NCI-H82 (cell line): ENCODE data around the gene BEGAIN.

Experiments used
- DNase-seq: peaks from one replicate; lab custom pipeline; 2025; lab: John Stamatoyannopoulos, UW

The BEGAIN gene

GRCh38 chr14:100601064-100601463 is 13.8 kb upstream of the BEGAIN start:
- DNase-seq, result no peak

DNA sequence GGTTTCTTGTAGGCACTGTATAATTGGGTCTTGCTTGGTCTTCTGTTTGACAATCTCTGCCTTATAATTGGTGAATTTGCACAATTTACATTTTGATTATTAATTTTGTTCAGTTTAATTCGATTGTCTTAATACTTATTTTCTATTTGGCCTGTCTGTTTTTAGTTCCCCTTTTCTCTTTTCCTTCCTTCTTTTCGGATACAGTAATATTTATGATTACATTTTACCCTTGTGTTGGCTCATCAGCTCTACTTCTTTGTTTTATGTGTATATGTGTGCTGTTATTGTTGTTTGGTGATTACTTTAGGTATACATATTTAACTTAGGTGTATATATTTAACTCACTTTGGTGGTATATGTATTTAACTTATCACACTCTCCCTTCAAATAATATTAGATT is 12.8 kb upstream of the BEGAIN start:
- DNase-seq, result no peak

- DNase-seq, result no peak
These were observed 7.4 kb upstream of the BEGAIN start for GRCh38 chr14:100594625-100594951.

DNA sequence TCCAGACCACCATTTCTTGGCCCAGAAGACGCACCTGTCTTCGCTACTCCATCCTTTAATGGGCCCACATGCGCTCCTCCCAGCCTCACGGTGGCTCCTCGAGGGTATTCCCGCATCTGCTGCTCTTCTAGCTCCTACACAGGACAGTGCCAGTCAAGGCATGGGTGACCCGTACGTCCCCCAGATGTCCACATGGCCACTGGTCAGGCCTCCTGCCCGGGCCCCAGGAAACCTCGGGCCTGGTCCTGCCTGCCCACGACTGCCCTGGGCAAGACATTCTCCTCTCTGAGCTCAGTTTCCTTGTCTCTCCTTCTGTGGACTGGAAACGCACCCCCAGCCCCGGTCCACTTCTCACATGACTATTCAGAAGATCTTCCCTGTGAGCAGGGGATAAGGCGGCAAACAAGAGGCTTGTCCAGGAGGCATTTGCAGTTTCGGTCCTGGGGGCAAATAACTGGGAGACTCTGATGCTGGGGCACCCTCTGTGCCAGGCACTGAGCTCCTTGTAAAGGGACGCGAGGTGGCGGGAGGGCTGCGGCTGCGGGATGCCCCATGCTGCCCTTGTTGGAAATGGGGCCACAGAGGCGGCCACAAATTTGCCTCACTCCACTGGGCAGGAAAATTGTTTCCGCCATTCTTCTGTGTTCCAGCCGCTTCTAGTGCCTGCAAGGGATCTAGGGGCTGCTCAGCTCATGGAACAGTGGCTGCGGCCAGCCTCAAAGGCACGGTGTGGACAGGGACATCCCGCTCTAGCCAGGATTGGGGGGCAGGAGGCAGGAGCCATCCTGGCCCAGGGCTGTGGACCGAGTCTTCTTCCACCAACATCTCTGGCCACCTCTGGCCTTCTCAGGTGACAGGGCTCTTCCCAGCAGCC is 6.8 kb upstream of the BEGAIN start:
- DNase-seq, result no peak

DNA sequence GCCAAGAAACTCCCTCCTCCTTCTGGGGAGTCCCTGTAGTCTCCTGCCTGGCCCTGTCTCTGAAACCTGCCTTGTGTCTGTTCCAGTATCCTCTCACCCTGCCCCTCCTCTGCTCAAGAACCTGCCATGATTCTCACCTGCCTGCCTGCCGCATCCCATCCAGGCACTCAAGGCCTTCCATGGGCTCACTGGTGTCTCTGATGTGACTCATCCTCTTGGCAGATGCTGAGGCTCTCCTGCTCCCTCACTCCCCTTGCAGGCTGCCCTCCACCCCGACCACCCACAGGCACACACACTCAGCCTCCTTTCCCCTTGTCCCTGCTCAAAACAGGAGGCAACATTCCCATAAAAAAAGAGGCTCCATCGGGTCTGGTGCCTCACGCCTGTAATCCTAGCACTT is 5.8 kb upstream of the BEGAIN start:
- DNase-seq, result no peak

DNA sequence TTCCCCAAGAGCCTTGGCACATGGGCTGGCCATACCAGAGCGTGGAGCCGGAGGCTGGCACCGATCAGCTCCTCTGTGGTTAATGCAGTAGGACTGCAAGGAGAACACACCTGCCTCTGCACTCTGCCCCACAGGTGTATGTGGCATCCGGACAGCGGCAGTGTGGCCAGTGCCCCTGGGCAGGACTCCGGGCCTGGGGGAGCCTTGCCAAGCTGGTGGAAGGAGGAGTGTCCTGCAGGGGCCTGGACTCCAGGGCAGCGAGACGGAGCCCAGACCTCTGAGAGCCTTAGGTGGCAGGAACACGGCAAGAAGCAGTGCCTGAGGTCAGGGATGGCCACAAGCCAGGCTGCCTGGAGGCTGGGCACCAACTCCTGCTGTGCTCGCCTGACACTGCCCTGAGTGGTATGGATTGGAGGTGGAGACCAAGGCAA is 5.3 kb upstream of the BEGAIN start:
- DNase-seq, result no peak

DNA sequence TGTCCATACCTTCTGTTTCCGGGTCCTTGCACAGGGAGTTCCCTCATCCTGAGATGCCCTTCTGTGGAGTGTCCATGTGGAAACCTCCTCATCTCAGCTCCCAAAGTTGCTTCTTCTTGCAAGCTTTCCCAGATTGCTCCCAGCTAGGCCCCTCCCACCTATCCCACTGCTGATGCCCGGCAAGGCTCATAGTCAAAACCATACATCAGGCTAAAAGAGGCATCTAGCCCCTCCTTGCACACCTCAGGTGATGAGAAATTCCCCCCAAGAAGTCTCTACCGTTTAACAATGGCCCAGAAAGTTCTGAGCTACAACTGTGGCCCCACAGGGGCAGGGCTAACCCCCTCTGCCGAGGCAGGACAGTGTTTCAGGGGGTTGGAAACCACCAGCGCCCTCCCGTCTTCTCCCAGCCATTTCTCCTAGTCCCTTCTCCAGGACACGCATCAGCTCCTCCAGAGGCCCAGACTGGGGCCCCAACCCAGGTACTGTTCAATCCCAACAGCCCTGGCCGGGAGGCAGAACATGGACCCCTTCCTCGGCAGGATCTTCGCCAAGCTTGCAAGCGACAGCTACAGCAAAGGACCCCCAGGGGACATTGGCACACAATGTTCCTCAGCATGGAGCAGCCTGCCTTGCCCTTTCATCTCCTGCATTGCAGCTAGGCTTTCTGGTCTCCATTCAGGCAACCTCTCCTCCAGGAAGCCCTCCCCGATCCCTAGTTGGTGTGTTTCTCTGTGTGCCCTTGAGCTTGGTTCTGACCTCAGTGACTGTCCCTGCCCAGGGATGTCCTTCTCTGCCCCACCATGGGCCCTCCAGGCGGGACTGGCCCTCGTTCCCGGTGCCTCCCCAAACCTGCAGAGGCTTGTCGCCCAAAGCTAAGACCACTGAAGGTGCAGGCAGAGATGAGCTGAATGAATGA is 4.5 kb upstream of the BEGAIN start:
- DNase-seq, result no peak

- no peak for DNase-seq
These were observed 3.7 kb upstream of the BEGAIN start for GRCh38 chr14:100590726-100591452.

GRCh38 chr14:100589760-100590469 is 2.7 kb upstream of the BEGAIN start:
- no peak for DNase-seq

GRCh38 chr14:100589071-100589759 is 2.0 kb upstream of the BEGAIN start:
- DNase-seq, result peak; percentile 69

DNA sequence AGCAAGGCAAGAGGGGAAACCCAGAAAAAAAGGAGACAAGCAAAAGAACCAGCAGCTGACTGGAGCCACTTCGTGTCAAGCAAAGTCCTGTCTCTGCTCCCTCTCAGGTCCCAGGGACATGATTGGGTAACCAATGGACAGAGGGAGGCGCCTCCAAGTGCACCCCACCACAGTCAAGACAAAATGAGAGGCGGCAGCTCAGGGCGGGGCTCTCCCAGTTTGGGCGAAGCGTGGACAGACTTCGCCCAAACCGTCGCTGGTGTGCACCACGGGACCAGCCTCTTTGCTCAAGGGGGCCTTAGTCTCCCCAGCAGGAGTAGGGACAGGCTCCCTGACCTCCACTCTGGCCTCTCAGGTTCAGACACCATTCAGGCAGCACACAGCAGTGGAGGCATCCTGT is 1.5 kb upstream of the BEGAIN start:
- DNase-seq, result no peak

DNA sequence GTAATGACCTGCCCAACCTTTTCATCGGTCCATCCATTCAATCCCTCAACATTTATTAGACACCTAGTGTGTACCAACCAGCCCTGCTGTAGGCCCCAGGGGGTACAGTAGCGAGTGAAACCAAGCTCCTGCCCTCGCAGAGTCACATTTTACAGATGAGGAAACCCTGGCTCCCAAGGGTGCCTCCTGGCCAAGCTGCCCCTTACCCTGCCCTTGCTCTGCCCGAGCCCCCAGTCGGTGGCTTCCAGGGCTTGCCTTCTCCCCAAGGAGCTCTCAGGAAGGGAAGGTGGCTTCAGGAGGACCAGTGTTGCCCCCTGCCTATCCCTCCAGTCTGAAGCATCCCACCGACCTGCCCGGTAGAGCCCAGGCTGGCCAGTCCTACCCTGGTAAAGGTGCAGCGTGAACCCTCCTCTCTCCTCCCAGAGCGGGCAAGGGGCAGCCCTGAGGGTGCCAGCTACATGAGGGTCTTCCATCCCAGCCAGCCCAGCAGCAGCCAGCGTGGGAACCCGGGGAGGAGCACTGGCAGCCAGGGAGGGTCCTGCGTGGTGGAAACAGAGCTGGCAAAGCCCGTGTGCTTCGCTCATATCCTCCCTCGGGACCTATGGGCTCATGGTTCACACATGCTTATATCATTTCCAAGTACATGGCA is 670 bp upstream of the BEGAIN start:
- peak; percentile 13 for DNase-seq

DNA sequence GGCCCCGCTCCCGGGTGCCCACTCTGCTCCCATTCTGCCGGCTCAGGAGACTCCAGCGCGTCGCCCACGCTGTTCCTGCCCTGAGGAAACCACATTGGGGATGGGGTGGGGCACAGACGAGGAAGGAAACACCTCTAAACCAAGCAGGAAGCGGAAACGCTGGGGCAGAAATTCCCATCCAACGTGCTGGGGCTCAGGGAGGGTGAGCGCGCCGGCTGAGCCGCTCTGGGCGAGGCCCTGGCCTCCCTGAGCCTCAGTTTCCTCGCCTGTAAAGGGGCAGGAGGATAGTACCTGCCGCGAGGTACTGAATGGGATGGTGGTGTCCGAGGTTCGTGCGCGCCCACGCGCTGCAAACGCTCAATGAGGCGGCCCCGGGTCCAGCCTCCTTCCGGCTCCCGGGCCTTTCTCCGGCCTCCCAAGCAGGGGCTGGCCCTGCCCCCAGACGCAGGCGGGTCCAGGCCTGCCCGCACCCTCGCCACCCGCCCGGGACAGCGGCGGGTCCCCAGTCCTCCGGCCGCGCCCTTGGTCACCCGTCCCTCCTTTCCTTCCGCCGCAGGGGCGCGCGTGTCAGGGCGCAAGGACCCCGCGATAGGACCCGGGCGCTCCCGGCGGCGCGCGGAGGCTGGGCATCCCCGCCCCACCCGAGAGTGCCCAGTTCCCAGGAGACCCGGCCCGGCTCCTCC is 673 bp downstream of the BEGAIN start:
- DNase-seq, result peak; percentile 38

- DNase-seq, result no peak
These were observed 1.1 kb downstream of the BEGAIN start for GRCh38 chr14:100586153-100586402.

GRCh38 chr14:100585448-100586152 is 1.6 kb downstream of the BEGAIN start:
- no peak for DNase-seq

DNA sequence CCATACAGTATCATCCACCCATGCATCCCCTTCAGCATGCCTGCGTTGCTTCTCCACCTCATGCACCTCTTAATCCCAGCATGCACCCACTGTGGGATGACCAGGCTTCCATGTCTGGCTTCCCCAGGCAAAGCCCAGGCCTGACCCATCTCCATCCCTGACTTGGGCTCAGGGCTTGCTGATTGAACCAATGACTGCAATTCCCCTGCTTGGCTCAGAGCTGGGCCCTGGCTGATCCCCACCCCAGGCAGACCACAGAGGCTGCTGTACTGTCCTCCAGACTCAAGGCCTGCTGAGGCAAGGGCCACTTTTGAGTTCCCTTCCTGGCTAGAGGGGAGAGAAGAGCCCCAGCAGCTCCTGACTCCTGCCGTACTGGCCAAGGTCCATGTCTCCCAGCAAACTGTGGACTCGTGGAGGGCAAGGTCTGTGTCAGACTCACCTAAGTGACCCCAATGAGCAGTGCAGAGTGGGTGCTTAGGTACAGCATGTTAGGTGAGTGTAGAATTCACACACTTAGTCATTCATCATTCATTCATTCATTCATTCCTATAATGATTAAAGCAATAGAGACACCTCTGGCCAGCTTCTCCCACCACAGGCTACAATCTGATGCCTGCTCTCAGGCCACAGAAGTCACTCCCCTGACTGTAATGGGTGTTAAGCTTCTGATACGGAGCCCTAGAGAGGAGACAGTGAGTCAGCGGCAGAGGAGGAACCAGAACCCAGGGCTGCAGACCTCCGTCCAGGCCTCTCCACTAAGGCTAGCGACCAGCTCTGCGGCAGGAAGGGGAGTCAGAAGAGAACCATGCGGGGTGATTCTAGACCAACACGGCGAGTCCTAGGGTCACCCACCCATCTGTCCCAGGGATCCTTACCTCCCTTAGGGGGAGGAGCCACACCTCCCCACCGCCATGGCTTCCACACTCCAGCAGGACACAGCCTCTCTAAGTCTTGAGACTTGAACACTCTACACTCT is 2.9 kb downstream of the BEGAIN start:
- no peak for DNase-seq

DNA sequence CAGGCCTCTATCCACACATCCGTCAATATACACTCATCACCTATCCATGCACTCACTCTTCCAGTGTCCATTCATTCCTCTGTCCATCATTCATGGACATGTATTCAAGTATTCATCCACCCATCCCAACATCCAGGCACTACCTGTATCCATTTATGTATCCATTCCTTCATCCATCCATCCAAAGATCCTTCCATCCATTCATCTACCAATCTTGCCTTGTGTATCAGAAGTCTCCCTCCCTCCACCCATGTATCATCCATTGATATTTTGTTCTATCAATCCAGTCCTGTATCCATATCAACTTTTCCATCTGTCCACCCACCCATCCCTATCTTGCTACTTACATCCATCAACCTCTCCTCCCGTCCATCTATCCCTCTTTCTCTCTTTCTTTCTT is 4.0 kb downstream of the BEGAIN start:
- DNase-seq, result no peak

DNA sequence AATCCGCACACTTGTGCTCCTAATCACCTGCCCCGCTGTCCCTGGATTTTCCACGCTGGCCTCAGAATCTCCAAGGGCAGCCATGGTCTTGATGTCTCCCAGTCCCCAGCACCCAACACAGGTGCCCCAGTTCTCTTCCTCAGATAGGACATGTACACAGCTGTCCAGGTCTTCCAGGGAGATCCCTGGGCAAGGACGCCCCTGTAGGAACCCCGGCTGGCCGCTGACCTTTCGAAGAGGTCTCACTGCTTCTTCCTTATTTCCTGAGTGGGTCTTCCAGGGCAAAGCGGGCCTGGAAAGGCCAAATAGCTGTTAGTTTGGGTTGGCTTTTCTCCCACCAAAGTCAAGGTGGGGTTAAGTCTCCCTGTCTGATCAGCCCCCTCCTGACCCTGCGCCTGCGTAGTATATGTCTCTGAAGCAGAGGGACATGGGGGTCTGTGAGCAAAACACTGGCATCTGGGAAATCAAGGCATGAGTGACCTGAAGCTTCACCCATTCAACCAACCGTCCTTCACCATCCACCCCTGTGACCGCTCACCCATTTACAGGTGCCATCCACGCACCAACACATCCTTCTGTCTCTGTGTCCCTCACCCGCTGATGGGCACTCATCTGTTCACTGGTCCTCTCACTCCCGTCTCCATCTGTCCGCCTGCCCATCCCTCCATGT is 4.6 kb downstream of the BEGAIN start:
- no peak for DNase-seq
